GM18861 (cell line): Measurements from ENCODE around the gene ZCCHC24.

ENCODE experiments used
- ATAC-seq: cut with Tn5 transposase; IDR thresholded peaks from one replicate; pipeline ENCODE4 v1.9.1; 2021; ENCODE audit not compliant: unreplicated experiment

ZCCHC24 gene

DNA sequence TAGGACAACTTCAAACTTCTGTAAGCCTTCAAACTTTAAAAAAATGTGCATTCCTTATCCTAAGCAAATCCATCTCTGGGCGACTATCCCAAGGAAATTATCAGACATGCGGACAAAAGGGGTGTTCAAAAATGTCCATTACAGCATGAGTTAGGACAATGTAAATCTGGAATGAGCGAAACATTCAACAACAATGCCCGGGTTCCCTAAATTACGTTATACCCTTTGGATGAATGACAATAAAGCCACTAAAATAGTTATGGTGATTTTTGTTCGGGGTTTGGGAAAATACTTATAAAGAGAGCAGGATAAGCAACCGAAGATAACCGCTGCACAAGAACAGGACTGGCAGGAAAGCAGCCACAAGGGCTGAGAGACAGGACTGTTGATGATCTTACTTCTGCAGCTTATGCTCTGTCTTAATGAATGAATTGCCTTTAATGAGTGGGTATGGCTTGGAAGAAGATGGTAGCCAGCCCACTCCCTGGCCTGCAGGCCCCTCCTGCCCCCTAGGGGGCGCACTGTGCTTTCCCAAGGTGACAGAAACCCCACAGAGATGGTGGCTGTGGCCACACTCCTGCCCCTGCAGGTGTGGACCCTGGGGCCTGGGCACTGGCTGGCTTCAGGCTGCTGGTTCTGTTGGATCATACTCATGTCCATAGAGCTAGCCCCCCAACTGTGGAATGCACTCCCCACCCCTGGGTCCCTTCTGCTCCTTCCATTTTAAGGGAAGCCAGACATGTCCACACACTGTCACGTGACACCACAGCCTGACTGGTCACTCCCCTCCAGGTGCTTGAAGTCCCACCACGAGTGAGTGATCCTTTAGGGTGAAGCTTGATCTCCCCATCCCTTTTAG is 45.0 kb downstream of the ZCCHC24 start:
- peak; percentile 46 for ATAC-seq

DNA sequence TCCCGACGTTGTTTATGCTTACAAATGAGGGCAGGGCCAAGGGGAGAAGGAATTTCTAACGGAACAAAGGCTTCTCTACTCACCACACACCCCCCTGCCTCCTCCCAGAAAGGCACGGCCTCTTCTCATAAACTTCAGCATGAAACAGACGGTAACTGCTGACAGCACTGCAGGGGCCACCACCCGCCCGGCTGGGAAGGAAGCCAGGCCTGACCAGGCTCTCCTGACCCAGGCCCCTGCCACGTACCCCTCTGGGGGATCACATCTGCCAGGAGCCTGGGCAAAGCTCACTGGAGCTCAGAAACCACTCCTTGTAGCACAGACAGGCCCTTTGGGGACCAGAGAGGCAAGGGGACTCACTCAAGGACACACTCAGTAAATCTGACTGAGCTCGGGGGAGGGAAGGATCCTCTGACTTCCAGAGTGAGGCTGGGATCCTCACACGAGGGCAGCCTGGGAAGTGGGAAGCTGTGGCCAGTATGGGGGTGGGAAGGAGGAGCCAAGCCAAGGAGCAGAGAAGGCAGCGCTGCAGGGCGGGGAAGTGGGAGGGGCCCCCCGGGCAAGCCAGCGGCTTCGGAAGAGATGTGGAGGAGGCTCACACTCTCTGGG is 46.1 kb downstream of the ZCCHC24 start:
- no peak for ATAC-seq

DNA sequence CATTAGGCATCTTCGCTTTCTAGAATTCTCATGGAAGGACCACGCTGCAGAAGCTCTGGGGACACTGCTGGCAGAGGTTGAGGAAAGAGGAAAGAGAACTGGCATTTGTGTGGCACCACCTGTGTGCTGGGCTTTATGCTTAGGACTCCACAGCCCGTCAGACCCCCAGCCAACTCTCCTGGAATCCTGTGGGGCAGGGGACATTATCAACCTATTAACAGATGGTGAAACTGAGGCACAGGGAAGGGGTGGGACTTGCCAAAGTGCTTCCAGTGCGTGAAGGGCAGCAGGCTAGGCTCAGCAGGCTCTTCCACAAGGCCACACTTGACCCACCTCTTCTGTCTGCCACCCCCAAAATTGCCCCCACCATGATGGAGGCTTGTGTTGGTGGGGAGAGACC is 46.8 kb downstream of the ZCCHC24 start:
- no peak for ATAC-seq

DNA sequence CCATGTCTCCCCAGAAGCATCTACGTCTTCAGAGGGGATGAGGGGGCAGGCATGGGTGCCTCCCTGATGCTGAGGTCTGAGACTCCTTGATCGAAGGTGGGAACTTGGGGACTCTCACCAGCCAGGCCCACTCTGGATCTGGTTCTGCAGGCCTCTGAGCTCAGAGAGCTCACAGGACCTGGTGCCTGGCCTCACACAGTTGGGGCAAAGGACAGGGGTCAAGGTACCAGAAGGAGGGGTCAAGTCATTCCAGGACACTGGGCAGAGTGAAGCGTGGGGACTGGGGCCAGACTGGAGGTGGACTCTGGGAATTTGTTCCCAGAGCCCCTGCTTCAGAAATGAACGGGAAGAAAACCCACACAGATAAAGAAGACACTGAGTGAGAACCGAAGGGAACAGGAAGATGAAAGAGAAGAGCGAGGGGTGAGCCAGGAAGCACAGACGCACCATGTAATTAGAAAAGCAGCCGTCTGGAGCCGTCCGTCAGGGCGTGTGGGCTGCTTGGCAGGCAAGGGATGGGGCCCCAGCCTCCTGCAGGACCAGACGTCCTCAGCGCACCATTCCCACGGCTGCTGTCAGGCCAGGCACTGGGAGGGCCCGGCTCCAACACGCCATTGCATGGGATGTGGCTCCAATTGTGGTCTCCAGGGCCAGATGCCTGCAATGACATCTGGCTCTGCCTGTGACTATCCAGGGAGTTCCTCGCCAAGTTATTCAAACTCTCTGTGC is 47.7 kb downstream of the ZCCHC24 start:
- ATAC-seq: no peak

DNA sequence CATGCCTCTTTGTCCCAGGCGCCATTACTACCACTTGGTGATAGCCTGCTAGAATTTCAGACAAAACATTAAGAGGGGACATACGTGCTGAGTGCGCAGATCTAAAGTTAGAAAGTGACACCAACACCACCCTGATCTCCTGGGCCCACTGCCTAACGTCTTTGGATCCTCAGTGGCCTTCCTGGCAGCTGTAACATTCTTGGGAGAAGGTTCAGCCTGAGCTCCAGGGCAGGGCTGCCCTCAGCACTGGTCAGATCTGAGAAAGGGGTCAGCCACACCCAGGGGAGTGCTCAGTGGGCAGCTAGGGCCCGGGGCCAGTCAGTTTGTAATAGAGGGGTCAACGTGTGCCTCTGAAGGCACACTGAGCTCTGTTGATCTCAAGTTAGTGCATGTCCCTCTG is 48.4 kb downstream of the ZCCHC24 start:
- no peak for ATAC-seq

DNA sequence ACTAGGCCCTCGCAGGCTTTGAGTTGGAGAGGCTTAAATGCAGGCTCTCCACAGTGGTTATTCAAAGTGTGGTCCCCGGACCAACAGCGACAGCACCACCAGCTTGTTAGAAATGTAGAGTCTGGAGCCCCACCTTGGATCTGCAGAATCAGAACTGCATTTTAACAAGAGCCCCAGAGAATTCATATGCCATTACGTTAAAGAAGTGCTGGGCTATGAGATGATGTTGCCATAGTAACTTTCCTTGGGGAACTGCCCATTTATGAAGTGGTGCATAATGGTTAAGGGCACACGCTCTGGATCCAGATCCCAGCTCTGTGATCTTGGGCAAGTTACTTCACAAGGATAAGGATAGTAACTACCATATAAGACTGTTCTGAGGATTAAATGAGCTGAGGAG is 48.9 kb downstream of the ZCCHC24 start:
- no peak for ATAC-seq

DNA sequence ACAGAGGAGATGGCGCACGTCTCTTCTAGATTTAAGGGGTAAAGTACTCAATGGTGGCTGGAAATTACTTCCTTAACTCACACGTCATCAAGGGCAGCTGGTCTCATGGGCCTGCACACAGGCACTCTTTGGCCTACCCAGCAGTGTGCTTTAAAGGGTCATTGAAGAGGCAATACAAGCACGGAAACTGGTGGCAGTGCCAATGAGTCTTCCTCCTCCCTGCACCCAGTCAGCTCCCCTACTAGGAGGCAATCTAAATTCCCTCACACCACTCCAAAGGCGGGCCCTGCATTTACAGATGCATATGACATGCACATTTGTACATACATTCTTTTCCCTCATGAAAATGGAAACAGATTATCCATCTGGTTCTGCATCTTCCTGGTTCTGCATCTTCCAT is 50.8 kb downstream of the ZCCHC24 start:
- no peak for ATAC-seq

DNA sequence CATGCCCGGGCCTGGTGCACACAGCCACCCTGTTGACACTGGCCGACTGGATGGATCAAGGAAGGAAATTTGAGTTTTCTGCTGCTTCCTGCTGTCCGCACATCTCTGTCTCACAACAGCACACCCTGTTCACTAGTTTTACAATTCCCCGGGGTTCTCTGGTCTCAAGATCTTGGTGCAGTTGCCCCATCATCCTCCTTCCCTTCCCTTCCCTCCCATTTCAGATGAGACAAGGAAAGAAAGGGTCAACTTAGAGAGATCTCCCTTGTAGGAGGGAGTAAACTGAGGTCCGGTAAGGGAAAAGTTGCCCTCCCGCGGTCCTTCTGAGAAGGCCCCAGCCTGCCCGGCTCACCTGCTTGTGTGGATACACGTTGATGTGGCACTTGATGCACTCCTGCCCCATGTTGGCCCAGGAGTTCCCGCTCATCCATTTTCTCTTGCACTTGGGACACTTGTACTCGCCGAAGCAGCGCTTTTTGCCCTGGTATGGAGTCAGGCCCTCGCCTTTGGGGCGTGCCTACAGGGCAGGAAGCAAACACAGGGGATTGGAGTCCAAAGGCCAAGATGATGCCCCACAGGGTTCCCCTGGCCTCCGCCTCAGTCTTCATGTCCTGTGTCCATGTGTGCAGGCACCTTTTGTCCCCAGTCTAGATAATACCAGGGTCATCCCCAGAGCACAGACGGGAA is 51.4 kb downstream of the ZCCHC24 start:
- ATAC-seq: no peak

DNA sequence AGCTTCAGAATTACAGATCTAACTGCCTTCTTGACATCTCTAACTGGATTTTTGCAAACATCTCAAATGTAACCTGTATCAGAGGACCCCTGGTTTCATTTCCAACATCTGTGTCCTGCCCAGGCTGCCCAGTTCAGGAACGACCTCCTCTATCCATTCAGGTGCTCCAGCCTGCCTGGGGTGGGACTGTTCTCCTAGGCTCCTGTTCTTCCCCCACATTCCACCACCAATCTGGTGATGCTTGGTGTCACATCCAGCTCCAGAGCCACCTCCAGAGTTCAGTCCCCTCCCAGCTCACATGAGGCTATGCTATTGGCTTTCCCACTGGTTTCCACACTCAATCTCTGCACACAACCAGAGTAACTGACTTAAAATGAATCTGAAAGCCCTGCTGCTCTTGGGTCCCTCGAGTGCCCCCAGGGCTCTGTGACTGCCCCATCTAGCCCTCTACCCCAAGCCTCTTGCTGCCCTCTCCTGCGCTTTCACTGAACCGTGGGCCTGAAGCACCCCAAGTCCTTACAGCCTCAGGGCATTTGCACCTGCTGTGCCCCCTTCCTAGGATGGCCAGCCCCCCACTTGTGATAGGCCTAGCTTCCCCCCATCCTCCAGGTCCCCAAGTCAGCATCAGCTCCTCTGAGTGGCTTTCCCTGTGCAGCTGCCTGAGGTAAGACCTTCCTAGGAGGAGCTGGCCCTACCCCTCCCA is 52.1 kb downstream of the ZCCHC24 start:
- no peak for ATAC-seq

DNA sequence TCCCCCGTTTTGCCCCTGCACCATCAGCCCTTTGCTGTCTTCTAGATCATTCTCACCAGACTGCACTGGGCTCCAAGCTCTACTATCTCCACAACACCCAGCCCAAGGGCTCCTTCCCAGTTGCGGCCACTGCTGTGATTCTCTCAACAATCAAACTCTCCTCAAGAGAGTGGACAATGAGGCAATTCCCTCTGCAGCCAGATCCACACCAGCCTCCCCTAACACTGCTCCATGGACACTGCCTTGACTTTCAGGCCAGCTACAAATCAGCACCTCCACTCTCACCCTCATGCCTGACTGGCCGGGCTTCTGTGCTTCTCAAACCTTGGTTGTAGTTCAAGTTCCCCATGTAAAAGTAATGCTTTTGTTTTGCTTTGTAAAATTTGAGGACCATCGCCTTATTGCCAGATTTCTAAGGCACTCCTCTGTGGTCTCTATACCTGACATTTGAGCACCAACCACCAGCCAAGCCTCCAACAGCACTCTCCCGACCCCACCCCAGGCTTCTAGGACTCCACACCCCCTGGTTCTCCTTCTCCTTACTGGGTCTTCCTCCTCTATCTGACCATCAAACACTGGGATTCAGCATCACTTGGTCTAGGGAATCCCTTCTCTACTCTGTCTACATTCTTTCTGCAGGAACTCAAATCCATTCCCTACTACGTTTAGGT is 52.8 kb downstream of the ZCCHC24 start:
- no peak for ATAC-seq

DNA sequence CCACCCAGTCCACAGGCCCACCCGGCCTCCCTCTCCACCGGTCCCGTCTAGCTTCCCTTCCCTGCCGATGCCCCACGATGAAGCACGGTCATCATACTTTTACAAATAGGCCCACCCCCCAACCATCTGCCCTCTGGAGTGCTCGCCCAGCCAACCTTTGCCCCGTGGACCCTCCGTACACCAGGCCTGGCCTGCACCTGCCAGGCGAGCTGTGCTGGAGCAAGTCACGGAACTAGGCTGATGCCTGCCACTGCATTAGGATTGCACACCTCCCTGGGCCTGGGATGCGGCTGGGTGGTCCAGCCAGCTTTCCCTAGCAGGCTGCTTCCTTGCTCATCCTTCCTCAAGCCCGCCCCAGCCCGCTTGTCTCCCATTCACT is 53.4 kb downstream of the ZCCHC24 start:
- ATAC-seq: no peak

DNA sequence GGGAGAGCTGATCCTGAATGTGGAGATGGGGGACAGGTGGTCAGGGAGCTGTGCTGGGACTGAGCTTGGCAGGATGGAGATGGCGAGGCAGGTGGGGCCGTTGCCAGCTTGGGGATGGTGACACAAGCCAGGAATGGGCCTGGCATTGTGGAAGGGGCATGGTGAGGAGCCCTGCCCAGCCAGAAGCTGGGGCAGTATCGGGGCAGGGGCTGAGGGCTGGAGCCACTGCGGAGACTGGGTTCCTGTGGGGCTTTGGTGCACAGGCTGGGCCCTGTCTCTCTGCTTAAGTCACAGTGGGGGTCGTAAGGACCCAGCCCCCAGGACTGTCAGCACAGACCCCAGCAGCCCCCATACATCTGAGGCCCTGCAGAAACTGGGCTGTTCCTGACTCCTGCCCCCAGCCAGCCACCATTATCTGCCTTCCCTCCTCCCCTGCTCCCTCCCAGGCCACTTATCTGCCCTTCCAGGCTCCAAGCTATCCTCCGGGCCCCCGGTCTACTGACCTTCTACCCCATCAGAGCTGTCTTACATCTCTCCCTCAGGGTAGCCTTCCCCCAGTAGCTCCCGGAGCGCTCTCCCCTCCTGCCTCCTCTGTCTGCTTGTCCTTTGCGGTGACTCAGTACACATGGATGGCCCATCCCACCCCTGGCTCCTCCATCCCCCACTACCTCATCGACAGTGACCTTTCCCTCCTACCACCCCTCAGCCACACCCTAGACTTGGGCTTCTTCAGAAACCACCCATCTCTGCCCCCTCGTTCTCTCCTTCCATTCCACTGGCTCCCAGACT is 54.0 kb downstream of the ZCCHC24 start:
- ATAC-seq: no peak

DNA sequence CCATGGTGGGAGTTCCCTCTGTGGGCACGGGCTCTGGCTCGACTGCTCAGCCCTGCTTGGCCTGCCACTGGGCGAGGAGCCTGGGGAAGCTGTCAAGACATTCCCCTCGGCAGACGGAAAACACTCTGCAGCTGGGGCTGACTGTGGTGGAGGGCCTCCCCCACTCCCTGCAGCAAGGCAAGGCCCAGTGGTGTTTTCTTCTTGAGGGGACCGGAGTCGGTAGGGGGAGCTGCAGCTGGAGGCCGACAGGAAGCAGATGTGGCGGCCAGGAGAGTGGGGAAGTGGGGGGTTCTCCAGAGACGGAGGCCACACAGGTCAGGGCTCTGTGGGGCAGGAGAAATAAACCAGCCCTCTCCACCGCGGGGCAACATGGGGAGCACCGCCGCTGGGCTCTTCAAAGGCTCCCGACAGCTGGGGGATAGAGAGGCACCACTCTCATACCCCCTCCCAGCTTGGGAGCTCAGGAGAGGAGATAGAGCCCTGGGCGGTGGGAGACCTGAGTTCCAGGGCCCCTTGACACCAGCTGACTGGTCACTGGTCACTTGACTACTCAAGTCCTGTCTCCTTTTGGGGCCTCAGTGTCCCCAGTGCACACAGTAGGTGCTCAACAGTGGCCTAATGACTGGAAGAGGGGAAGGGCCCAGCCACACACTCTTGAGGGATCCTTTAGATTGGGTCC is 54.7 kb downstream of the ZCCHC24 start:
- no peak for ATAC-seq

DNA sequence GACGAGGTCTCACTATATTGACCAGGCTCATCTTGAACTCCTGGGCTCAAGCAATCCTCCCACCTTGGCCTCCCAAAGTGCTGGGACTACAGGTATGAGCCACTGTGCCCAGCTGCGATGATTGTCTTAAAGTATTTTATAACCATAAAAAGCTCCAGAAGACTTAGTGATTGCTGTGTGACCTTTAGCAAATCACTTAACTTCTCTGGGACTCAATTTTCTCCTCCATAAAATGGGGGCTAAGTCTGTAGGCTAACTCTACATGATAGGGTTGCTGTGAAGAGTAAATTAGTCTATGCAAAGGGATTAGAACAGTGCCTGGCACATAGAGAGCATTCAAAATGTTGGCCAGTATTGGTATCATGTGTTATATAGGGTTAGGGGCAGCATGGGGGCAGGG is 55.4 kb downstream of the ZCCHC24 start:
- ATAC-seq: no peak

DNA sequence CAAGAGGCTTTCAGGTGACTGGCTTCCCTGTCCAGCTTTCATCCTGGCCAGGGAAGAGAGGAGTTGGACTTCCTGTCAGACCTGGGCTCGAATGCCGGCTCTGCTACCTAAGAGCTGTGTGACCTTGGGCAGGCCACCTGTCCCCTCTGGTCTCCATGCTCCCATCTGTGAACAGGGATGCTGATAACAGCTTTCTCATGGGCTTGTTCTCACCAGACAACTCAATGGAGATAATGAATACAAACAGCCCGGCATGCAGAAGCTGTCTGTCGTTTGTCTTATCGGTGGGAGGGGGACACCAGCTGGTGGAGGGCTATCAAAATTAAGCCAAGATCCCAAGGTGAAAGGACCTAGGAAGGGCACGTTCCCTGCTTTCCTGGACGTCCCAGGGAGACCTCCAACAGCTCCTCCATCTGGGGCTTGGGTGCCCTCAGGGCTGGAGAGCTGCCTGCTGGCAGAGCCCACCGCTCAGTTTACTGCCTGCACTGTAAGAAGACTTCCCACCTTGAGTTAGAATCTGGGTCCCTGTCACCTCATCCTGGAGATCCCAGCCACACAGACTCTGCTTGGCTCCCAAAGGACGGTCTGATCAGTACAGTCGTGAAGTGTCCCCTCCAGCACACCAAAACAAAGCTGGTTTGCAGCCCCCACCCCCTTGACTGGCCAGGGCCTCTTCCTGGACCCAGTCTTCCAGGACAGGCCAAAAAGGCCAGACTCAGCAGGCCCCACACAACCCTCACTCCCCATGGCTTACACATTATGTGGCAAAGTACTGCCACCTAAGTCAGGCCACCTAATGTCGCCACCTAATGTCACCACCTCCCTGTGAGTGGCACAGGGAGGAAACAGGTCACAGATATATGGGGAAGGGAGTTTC is 57.2 kb downstream of the ZCCHC24 start:
- ATAC-seq: no peak

DNA sequence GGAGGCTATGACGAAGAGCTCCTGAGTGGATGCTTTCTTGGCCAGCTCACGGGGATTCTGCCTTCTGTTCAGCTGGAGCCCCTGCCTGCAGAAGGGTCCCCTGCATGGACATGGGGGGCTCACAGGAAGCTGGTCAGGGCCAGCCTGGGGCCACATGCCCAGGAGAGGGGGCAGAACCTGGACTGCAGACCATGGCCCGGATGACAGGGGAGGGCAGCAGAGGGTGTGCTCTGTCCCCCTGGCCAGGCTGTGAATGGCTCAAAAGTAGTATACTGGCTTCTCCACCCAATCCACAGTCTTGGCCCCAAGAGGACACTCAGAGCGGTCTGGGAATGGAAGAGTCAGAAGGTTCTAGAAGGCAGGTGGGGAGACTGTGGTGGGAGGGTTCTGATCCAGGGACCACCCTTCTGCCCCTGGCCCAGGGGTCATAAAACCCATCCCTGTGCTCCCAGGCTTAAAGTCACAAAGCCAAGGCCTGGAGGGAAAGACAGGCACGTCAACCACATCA is 57.9 kb downstream of the ZCCHC24 start:
- no peak for ATAC-seq

DNA sequence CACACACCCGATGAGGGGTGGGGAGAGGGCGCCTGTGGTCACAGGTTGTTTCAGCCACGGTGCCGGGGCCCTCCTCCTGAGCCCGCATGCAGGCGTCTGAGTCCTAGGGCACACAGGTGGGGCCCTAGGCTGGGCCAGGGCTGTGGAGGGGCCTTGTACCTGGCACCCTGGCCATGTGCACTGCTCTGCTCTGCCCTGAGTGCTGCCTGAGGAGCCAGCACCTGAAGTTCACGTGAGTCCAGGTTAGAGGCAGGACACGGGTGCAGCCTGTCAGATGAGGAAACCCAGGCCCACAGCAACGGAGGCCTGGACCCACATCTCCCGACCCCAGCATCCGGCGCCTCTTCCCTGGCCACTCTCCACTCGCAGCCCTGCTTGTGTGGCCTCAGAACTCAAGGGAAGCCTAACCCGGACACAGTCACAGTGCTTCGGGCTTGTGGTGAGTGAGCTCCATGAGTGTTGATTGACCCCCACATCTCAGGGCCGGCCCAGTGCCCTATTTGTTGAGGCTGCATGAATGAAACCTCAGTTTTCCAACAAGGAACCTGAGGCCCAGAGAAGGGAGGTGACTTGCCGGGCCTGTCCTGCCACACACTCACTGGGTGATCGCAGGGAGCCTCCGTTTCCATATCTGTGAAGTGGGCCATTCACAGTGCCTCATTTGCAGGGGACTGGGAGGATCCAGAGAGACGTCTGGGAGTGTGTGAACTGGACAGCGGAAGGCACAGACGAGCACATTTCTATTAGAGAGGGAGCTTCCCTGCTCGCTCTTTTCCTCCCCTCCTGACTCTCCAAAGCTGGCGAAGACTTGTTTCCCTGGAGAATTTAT is 58.6 kb downstream of the ZCCHC24 start:
- ATAC-seq: no peak
